ENCODE measurements around the gene PODXL2. TPM values are rescaled to one million over a fixed set of nuclear protein-coding genes. Genes with fewer than 3 reads are reported as not detected.

Gene PODXL2
- total and polyA plus RNA-seq, 2 of the 8 experiments (the other 6 are each of a cell fraction or from before 2014, with no cell fraction given): 27.6 to 31.6 TPM

GRCh38 chr3:127663151-127663550, 34.2 kb downstream of the PODXL2 start:
- H3K79me2 ChIP-seq (ENCODE audit: control insufficient read depth in 1 of 2, insufficient read depth in 2 of 2, low read length in 2 of 2): no peaks in the 10 kb centered on the region
- H4K91ac ChIP-seq (replicated peaks; ENCODE audit: insufficient read length, low read length): no peak overlapping the region
- H3K4me2 ChIP-seq (ENCODE audit: insufficient read depth in 1 of 2, low read depth in 2 of 2, low read length in 2 of 2): no peak overlapping the region
- H3K4ac ChIP-seq (replicated peaks; ENCODE audit: insufficient read length, low read depth, low read length): no peak overlapping the region
- no peak overlapping the region for H3K18ac ChIP-seq (ENCODE audit: extremely low read depth, low read length)
- peaks cover 0 to 3% (median 2%) of the 10 kb centered on the region in 4 experiments; a peak in 3 of 8 replicates for H3K36me3 ChIP-seq (ENCODE audit: control insufficient read depth in 2 of 4, insufficient read depth in 4 of 4, low read length in 3 of 4)
- no peak overlapping the region for H2AK5ac ChIP-seq (ENCODE audit: low read depth, low read length)
- ChIA-PET POLR2A (ENCODE audit: partially characterized antibody) (interaction anchor here (1.0 kb wide), 1 partner anchor 10 kb away, joined by 3 read pairs; no protein-coding TSS in a partner anchor), CTCF (ENCODE audit: partially characterized antibody) (interaction anchor here (0.9 to 3.1 kb wide), 5 partner anchors 9 to 169 kb away, joined by 3 to 18 read pairs (median 4); no protein-coding TSS in a partner anchor)
- H3K4me3 ChIP-seq (ENCODE audit: extremely low read depth in 1 of 4, insufficient read depth in 2 of 4, low read depth in 3 of 4, low read length in 4 of 4): no peak overlapping the region
- H3K56ac ChIP-seq (replicated peaks; ENCODE audit: insufficient read length, low read depth, low read length): no peak overlapping the region
- no peak overlapping the region for H2AFZ ChIP-seq (ENCODE audit: low read length)
- no peak overlapping the region for H4K5ac ChIP-seq (ENCODE audit: insufficient read length, low read depth, low read length)
- H2BK120ac ChIP-seq (replicated peaks; ENCODE audit: low read depth, low read length): no peak overlapping the region
- no peaks in the 10 kb centered on the region for H4K20me1 ChIP-seq (replicated peaks in 1 of 2; ENCODE audit: control insufficient read depth in 1 of 2, insufficient read depth in 2 of 2, low read length in 2 of 2)
- WGBS, 2 experiments (ENCODE audit: extremely low coverage in 1 of 2, insufficient coverage in 1 of 2, insufficient read length in 1 of 2, insufficient replicate concordance in 2 of 2, low coverage in 1 of 2, low lambda C conversion rate in 2 of 2, missing lambda C conversion rate in 1 of 2): 93% methylated on average over 5 of the region's 5 CpGs; no CpG with 5 or more reads in 1 of the 2 experiments
- H3K23ac ChIP-seq (ENCODE audit: insufficient read length): no peak overlapping the region
- H2BK12ac ChIP-seq (ENCODE audit: low read depth, low read length): no peak overlapping the region
- H4K8ac ChIP-seq (ENCODE audit: extremely low read depth, insufficient read depth, low read length): no peak overlapping the region
- no peaks in the 10 kb centered on the region for H3K4me1 ChIP-seq (replicated peaks in 1 of 4; ENCODE audit: control insufficient read depth in 3 of 4, insufficient read depth in 4 of 4, low read length in 3 of 4)
- H3K23me2 ChIP-seq (ENCODE audit: low read depth, low read length): no peaks in the 10 kb centered on the region
- no peak overlapping the region for H3K27ac ChIP-seq (ENCODE audit: low read depth, low read length)
- FAIRE-seq: no peak
- no peak overlapping the region for H3K9ac ChIP-seq (replicated peaks in 1 of 4; ENCODE audit: extremely low read depth in 1 of 4, low read depth in 3 of 4, low read length in 3 of 4)
- H2BK20ac ChIP-seq (ENCODE audit: low read length): no peak overlapping the region
- H2BK5ac ChIP-seq (ENCODE audit: low read depth, low read length): no peak overlapping the region
- no peaks in the 10 kb centered on the region for H3K27me3 ChIP-seq (replicated peaks in 1 of 4; ENCODE audit: control insufficient read depth in 3 of 4, extremely low read depth in 1 of 4, insufficient read depth in 3 of 4, low read length in 3 of 4)
- TF ChIP-seq CTBP2 (IDR thresholded peaks at IDR 0.05; ENCODE audit: borderline replicate concordance, insufficient read depth, insufficient read length, low read length) (no peak), TCF12 (IDR thresholded peaks at IDR 0.05; ENCODE audit: low read depth, low read length) (no peak), SIX5 (IDR thresholded peaks at IDR 0.05; ENCODE audit: low read depth, low read length) (no peak), SAP30 (IDR thresholded peaks at IDR 0.05; ENCODE audit: insufficient read depth, insufficient replicate concordance, low read length) (no peak), KDM5A (IDR thresholded peaks at IDR 0.05; ENCODE audit: low read length) (no peak), NRF1 (IDR thresholded peaks at IDR 0.05; ENCODE audit: low read depth, low read length) (no peak), JUN (IDR thresholded peaks at IDR 0.05; ENCODE audit: low read depth, low read length) (no peak)
- TF ChIP-seq, protein P1, sequence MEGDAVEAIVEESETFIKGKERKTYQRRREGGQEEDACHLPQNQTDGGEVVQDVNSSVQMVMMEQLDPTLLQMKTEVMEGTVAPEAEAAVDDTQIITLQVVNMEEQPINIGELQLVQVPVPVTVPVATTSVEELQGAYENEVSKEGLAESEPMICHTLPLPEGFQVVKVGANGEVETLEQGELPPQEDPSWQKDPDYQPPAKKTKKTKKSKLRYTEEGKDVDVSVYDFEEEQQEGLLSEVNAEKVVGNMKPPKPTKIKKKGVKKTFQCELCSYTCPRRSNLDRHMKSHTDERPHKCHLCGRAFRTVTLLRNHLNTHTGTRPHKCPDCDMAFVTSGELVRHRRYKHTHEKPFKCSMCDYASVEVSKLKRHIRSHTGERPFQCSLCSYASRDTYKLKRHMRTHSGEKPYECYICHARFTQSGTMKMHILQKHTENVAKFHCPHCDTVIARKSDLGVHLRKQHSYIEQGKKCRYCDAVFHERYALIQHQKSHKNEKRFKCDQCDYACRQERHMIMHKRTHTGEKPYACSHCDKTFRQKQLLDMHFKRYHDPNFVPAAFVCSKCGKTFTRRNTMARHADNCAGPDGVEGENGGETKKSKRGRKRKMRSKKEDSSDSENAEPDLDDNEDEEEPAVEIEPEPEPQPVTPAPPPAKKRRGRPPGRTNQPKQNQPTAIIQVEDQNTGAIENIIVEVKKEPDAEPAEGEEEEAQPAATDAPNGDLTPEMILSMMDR (IDR thresholded peaks at IDR 0.05; ENCODE audit: control extremely low read depth in 1 of 3, insufficient read depth in 1 of 3, low read depth in 1 of 3, low read length in 3 of 3): no peak
- no peak for DNase-seq (ENCODE audit: low read depth in 1 of 2, low spot score in 2 of 2)
- no peaks in the 10 kb centered on the region for H3K79me1 ChIP-seq (ENCODE audit: low read depth, low read length)
- H3K9me3 ChIP-seq (ENCODE audit: insufficient read depth in 2 of 2, low read depth in 1 of 2, low read length in 1 of 2): no peaks in the 10 kb centered on the region
- H2BK15ac ChIP-seq (ENCODE audit: low read length): no peak overlapping the region
- H3K14ac ChIP-seq (ENCODE audit: insufficient read length): no peak overlapping the region

Measured in H1 (cell line).